ENCODE measurements around the gene DNAI2.
"Not testable (repeated sequence)": the region's sequence is repeated elsewhere in the genome, so short reads cannot be mapped to it uniquely, and the experiment has no call there.

The DNAI2 gene

GRCh38 chr17:74244548-74244947, 29.5 kb upstream of the DNAI2 start:
- DNase-seq (ENCODE audit: low read depth in 2 of 2) = no peak

- no peak for DNase-seq (ENCODE audit: low read depth in 2 of 2)
Measured at GRCh38 chr17:74245145-74245831, 28.7 kb upstream of the DNAI2 start.

GRCh38 chr17:74245871-74246270, 28.2 kb upstream of the DNAI2 start:
- no peak for DNase-seq (ENCODE audit: low read depth in 2 of 2)

DNA sequence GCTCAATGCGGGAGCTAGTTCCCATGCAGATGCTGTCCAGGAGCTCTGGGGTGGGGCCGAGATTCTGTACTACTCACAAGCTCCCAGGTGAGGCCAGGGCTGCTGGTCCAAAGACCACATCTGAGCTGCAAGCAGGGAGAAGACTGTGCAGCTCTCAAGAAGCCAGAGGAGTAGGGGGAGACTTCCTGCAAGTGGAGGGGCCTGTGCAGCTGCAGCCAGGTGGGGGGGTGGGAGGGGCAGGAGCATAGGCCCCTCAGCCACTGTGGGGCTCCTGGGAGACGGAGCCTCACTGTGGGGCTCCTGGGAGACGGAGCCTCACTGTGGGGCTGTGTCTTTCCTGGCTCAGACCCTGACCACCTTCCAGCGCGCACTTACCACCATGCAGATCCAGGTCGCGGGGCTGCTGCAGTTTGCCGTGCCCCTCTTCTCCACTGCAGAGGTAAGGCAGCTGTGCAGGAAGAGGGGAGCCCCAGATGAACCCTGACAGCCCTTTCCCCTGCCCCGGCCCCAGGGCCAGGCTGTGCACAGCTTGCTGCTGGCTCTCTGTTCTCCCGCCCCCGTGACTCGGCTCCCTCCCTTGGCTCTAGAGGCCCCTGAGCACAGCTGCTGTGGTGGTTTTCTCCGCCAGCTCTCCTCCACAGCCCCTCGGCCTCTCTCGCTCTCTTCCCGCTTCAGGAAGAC, 24.3 kb upstream of the DNAI2 start:
- DNase-seq (ENCODE audit: low read depth in 2 of 2) = no peak

DNA sequence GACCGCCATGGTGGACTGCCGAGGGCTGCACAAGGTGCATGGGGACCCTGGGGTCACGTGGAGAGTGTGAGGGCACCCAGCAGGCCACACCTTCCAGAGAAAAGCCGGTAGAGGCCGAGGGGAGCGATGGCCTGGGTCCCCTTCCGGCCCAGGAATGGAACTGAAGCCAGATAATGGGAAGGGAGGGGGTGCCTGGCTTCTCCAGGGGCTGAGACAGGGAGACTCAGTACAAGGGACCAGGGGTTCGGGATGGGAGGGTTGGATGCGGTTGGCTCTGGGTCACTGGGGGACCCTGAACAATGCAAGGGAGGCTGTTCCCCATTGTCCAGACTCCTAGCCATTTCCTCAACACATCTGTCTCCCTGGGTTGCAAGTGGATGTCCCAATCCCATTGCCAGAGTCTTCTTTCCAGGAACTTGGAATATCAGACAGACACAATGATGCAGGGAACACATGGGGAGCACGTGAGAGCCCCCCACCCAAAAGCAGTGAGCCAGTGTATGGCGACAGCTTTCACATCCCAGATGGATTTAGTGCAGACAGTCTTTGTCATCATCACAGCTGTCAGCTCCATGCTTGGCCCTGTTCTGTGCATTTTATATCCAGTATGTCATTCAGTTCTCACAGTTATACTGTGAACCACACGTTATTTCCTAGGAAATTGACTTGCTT, 23.6 kb upstream of the DNAI2 start:
- no peak for DNase-seq (ENCODE audit: low read depth in 2 of 2)

DNA sequence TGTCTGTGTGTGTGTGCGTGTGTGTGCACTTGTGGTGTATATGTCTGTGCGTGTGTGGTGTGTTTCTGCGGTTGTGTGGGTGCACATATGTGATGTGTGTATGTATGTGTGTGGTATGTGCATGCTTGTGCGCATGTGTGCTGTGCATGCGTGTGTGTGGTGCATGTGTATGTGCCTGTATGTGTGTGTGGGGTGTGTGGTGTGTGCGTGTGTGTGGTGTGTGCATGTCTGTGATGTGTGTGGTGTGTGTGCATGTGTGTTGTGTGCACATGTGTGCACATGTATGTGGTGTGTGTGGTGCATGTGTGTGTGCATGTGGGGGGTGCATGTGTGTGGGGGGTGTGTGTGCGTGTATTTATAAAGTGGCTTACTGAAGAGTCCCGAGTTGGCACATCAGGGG, 23.0 kb upstream of the DNAI2 start:
- DNase-seq (ENCODE audit: low read depth in 2 of 2) = no peak

GRCh38 chr17:74251569-74251968, 22.5 kb upstream of the DNAI2 start:
- DNase-seq (ENCODE audit: low read depth in 2 of 2) = no peak

DNA sequence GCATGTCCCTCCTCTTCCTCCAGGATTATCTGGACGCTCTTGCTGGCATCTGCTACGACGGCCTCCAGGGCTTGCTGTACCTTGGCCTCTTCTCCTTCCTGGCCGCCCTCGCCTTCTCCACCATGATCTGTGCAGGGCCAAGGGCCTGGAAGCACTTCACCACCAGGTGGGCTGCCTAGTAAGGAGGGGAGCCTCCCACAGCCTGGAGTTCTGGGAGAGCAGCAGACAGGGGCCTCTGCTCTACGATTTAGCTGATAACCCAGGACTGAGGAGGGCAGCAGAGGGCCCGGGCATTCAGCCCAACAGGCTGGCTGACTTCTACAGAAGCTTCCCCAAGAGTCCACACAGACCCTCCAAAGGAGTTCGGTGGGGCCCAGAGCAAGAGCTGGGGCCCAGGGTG, 21.8 kb upstream of the DNAI2 start:
- DNase-seq (ENCODE audit: low read depth in 2 of 2) = no peak

DNA sequence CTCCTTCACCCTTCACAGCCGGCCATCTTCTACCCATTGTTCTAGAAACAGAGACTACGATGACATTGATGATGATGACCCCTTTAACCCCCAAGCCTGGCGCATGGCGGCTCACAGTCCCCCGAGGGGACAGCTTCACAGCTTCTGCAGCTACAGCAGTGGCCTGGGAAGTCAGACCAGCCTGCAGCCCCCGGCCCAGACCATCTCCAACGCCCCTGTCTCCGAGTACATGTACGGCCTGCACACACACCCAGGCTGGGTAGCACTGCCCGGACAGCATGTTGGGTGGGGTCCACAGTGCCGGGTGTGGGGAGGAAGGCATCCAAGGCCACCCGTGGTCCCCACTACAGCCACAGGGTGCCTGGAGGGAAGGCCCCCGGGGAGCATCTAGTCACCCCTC, 21.0 kb upstream of the DNAI2 start:
- no peak for DNase-seq (ENCODE audit: low read depth in 2 of 2)

DNA sequence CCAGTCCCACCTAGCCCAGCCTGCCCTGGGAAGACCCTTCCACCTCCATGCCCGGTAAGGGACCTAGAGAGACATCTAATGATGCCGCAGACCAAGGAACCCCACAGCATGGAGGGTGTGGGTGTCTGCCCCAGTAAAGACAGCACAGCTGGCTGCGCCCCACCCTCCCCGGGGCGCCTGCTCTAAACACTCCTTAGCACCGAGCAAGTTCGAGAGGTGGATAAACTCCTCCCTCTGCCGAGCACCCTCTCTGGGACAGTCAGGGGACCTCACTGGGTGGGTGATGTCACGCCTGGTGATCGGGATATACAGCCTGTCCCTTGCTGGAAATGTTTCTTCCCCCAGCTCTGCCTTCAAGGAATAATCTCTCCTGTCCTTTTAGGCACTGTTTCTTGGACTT, 16.7 kb upstream of the DNAI2 start:
- no peak for DNase-seq (ENCODE audit: low read depth in 2 of 2)

GRCh38 chr17:74259667-74260524, 14.1 kb upstream of the DNAI2 start:
- DNase-seq (ENCODE audit: low read depth in 2 of 2) = no peak

DNA sequence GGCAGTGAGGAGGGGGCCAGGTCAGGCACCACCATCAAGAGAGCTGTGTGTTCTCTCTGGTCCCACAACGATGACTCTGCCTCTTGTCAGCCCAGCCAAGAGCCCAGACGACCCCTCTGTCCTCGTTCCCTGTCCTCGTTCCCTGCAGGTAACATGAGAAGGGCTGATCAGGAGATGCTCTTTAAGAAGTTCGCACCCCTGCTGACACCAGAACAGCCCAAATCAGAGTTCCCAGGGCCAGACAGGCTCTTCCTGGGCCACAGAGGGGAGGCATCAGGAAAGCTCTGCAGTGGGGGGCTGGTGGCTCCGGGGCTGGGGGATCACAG, 13.5 kb upstream of the DNAI2 start:
- no peak for DNase-seq (ENCODE audit: low read depth in 2 of 2)

DNA sequence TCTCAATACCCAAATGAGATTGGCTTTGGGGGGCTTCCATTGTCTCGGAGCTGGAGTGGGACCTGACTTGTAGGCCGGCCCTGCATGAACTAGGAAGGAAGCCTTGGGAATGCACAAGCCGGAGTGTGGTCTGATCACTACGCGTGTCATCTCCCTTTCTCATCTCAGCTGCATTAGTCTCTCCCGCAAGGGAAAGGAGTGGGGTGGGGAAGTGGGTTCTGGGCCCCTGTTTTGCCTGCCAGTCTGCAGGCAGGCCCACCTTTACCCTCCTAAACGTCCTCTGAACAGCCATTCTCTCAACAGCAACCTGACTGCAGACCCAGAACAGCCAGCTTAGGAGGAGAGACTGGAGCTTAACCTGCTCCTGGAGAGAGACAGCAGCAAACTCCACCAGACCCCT, 11.4 kb upstream of the DNAI2 start:
- no peak for DNase-seq (ENCODE audit: low read depth in 2 of 2)

DNA sequence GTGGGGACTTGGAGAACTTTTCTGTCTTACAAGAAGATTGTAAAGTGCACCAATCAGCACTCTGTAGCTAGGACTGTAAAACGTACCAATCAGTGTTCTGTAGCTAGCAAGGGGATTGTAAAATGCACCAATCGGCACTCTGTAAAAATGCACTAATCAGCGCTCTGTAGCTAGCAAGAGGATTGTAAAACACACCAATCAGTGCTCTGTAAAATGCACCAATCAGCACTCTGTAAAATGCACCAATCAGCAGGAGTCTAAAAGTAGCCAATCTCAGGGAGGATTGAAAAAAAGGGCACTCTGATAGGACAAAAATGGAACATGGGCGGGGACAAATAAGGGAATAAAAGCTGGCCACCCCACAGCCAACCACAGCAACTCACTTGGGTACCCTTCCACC, 7.0 kb upstream of the DNAI2 start:
- not testable (repeated sequence) for DNase-seq (ENCODE audit: low read depth in 2 of 2)

- DNase-seq (ENCODE audit: low read depth in 2 of 2) = no peak
Measured at GRCh38 chr17:74267579-74267978, 6.5 kb upstream of the DNAI2 start.

- DNase-seq (ENCODE audit: low read depth in 2 of 2) = no peak
Measured at GRCh38 chr17:74267987-74268499, 6.0 kb upstream of the DNAI2 start.

- no peak for DNase-seq (ENCODE audit: low read depth in 2 of 2)
Measured at GRCh38 chr17:74268558-74268957, 5.5 kb upstream of the DNAI2 start.

GRCh38 chr17:74270333-74270732, 3.7 kb upstream of the DNAI2 start:
- no peak for DNase-seq (ENCODE audit: low read depth in 2 of 2)

DNA sequence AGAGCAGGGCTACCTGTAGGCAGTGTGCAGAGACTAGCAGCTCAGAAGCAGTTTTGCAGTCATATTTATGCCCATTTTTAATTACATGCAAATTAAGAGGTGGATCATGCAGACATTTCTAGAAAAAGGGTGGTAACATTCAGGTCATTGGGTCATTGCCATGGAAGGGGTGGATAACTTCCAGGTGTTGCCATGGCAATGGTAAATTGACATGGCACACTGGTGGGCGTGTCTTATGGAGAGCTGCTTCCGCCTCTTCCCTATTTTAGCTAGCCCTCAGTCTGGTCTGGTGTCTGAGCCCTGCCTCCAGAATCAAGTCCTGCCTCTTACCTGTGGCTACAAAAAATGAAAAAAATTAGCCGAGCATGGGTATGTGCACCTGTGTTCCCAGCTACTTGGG, 2.8 kb upstream of the DNAI2 start:
- no peak for DNase-seq (ENCODE audit: low read depth in 2 of 2)

DNA sequence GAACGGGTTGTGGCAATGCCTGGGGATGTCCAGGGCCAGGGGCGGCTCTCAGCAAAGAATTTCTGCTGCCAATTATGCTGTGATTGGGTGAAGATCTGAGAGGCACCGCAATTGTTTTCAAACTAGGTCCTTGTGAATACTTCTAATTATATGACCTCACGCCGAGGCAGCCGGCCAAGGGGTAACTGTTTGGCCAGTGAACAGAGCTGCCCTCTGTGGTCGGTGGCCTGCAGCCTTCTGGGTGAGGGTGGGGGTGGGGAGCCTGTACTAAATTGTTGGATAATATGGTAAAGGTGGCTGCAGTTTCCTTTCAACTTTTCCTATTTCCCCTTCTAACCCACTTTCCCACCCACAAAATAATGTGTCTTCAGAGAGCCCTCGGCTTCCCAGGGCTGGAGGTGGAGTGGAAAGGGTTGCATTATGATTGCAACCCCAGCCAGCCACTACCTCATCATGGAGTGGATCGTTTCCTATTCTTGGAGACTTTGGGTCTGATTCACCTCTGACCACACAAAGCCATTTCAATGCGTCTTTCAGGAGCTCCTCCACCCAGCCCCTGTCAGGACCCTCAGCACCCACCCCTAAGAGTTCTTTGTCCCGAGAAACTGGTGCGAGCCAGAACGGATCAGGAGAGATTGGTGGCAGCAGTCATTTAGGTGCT, 2.0 kb upstream of the DNAI2 start:
- DNase-seq (ENCODE audit: low read depth in 2 of 2) = no peak

DNA sequence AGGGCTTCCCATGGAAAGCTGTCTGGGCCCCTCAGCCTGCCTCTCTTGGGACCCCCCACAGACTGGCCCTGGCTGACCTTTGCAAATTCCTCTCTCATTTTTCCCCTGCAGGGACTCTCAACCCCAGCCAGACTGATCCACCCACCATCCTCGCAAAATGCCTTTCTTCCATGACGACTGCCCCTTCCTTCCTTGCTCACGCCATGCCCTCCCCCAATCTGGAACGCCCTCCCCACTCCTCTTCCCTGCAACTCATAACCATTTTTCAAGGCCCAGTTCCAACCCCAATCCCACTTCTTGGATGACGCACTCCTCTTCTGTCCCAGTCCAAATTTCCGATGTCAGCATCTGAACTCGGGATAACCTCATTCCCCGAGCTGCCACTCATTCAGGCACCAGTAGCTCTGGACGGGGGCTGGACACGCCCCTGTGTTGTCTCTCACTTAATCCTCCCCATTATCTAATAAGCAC, 1.3 kb upstream of the DNAI2 start:
- no peak for DNase-seq (ENCODE audit: low read depth in 2 of 2)

All from stimulated activated CD8-positive, alpha-beta memory T cell treated with anti-CD3 and anti-CD28 coated beads, Interleukin-2, amount 100 ng/mL, for 48 hours (primary cell).